Activated naive CD4-positive, alpha-beta T cell (primary cell): ENCODE data around the gene ARID1B.

Experiments used
- DNase-seq, 4 experiments: peaks; one replicate each; lab custom pipeline; 2025; lab: John Stamatoyannopoulos, UW

The ARID1B gene

GRCh38 chr6:157185986-157186385 is 408.8 kb downstream of the ARID1B start:
- no peak for DNase-seq

- no peak for DNase-seq
Observed at GRCh38 chr6:157186785-157187181, 409.6 kb downstream of the ARID1B start.

DNA sequence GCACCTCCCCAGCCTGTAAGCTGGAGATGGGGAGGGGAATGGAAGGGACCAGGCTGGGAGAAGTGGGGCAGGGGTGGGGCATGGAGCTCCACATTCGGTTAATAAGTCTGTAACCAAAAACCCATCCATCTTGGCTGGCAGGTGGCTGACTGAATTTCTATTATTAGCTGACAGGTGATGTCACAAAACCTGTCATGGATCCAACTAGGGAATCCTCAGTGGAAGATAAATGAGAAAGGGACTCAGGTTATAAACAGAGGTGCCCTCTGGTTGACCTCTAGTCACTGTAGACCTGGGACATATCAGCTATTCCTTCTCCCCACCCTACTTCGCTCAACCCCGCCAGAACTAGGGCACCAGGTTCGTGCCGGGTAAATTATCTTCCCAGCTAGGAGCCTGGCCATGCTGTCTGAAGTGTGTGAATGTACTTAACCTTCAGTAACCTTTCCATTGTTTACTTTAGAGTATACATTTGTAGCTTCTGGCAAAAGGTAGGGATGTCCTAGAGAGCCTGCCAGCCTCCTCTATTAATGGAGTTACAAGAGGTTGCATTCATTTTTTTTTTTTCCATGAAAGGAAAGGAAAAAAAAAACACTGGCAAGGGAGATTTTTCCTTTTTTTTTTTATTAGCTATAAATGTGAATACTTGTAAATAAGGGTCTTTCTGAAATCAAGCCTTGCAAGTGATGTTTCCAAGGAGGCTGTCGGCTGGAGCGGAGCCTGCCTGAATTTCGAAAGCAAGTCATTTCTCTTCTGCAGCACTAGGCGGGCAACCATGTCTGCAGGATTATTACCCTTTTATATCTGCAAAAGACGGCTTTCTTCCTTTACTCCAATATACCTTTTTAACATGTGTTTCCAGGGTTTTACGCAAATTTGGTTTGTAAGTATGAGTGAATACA is 410.3 kb downstream of the ARID1B start:
- DNase-seq, result no peak

DNA sequence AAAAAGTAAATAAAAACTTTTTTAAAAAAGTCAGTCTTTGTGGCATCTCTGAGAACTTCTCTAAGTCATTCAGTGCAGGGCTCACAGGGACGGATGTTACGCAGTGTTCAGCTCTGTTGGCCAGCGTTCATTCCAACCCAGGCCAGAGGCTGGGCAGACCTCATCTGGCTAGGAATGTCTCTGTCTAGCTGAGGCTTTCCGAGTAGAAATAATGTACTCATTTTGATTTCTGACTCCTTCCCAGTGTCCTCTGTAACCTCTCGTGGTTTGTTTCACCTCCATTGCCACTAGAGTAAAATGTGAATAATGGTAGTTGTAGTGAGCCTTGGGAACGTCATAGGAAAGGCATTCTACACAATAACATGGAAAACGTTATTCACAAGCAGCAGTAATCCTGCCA is 411.0 kb downstream of the ARID1B start:
- no peak for DNase-seq

DNA sequence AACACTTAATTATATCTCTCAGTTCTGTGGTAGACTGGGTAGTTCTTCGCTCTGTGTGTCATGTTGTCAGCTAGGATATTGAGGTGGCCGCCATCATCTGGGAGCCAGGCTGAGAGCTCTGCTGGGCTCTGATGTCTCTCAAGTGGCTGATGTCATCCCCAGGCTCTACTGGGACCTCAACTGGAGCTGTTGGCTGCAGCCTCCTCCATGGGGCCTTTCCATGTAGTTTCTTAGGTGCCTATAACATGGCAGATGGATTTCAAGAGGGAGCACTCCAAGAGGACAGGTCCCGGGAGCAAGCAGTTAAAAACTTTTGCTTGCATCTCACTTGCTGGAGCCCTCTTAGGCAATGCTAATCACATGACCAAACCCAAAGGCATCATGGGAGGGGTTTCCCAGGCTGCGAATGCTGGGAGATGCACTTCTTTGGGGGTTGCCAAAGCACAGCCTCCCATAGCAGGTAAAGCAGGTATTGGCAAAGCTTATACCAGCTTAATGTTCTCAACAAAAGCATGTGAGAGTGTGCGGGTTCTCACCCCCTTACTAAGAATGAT is 416.3 kb downstream of the ARID1B start:
- no peak for DNase-seq

- no peak for DNase-seq
Observed at GRCh38 chr6:157194110-157194509, 416.9 kb downstream of the ARID1B start.

GRCh38 chr6:157194643-157195042 is 417.5 kb downstream of the ARID1B start:
- DNase-seq, result no peak

DNA sequence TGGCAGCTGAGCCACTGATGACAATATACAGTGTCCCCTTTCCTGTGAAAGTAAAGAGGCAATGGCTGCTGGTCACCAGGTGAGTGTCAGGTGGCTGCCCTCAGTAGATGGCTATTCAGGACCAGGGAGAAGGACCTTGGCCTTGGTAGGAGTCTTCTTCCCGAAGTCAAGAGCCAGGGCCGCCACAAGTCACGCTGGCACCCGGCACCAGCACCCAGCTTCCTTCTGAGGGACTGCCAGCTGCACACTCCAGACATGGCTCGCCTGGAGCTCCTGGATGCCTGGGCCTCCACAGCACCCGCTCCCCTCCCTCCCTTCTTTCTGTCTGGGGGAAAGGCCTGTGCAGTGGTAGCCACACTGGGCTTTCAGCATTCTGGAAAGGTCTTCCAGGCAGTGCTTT is 419.2 kb downstream of the ARID1B start:
- DNase-seq, result no peak

DNA sequence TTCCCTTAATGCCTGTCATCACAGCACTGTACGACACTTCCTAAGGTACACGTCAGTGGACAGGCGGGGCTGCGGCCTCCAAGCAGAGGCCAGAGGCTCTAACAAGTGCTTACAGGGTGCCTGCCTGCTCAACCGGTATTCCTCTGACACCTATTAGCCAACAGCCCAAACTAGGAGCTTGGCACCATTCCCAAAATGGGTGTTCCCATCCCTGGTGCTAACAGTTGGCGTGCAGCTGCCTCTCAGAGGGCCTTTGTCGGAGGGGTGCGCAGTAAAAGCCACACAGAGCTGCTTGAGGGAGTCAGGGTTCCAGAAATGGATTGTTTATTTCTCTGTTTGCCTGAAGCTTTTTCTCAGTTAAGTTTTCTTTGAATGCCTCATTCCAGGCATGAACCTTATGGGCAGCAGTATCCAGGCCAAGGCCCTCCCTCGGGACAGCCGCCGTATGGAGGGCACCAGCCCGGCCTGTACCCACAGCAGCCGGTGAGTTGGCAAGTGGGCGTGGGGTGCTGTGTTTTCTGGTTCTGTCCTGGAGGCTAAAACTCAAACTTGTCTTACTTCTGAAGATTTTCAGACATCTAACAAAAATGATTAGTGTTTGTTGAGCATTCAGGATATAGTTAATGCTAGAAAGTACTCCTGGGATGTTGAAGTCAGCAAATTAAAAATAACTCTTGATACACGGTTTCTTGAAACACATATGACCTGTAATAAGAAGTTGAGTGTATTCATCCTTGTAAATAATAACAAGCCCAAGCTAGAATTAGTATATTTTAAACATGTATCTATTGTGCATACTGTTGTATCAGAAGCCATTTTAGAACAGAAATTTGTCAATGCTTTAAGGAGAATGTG is 421.5 kb downstream of the ARID1B start:
- no peak for DNase-seq

- DNase-seq, result no peak
Observed at GRCh38 chr6:157200117-157200516, 422.9 kb downstream of the ARID1B start.

DNA sequence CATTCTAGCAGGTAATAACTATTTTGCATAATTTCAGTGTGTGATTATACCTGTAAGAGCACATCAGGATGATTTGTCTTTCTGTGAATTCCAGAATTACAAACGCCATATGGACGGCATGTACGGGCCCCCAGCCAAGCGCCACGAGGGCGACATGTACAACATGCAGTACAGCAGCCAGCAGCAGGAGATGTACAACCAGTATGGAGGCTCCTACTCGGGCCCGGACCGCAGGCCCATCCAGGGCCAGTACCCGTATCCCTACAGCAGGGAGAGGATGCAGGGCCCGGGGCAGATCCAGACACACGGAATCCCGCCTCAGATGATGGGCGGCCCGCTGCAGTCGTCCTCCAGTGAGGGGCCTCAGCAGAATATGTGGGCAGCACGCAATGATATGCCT is 423.4 kb downstream of the ARID1B start:
- DNase-seq, result no peak

- no peak for DNase-seq
Observed at GRCh38 chr6:157201083-157201482, 423.9 kb downstream of the ARID1B start.

GRCh38 chr6:157203312-157203744 is 426.1 kb downstream of the ARID1B start:
- no peak for DNase-seq

DNA sequence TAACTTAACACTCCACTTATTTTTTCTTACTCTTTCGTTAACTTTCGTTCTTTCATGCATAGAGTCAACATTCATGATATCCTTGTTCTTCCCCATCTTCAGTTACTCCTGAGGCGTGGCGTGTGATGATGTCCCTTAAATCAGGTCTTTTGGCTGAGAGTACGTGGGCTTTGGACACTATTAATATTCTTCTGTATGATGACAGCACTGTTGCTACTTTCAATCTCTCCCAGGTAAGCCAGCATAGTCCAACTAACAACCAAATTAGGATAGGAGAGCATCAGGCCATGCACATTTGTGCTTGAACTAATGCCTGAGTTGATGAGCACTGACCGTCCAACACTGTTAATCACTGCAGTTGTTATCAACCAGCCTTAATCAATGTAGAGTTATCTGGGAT is 426.6 kb downstream of the ARID1B start:
- DNase-seq, result no peak

DNA sequence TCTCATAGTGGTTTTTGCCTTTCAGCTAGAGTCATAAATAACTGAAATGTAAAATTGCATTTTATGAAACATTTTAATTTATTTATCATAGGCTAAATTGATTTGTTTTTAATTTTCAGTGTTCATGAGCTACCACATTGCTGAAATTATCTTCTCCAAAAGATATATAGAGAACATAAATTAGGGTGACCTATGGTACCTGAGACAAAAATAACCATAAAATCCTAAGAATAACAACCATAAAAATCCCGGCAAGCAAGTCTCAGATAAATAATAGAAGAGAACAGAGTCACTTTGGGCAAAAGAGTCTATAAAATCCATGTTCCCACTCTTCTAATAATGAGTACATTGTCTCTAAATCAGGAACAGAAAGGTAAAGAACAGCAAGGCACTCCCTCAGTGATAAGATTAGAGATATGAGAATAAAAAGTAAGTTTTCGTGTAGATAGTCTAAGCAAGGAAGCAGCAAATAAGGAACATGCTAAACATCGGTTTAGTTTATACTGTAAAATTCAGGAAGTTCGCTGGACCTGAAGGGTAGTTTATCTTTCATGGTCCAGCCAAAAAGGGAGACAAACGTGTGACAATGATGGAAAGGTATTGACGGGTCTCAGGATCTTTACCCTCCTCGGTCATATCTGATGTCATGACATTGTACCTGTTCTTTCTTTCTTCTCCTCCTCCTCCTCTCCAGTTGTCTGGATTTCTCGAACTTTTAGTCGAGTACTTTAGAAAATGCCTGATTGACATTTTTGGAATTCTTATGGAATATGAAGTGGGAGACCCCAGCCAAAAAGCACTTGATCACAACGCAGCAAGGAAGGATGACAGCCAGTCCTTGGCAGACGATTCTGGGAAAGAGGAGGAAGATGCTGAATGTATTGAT is 428.5 kb downstream of the ARID1B start:
- no peak for DNase-seq

DNA sequence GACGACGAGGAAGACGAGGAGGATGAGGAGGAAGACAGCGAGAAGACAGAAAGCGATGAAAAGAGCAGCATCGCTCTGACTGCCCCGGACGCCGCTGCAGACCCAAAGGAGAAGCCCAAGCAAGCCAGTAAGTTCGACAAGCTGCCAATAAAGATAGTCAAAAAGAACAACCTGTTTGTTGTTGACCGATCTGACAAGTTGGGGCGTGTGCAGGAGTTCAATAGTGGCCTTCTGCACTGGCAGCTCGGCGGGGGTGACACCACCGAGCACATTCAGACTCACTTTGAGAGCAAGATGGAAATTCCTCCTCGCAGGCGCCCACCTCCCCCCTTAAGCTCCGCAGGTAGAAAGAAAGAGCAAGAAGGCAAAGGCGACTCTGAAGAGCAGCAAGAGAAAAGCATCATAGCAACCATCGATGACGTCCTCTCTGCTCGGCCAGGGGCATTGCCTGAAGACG is 429.2 kb downstream of the ARID1B start:
- no peak for DNase-seq

- no peak for DNase-seq
Observed at GRCh38 chr6:157207521-157208076, 430.4 kb downstream of the ARID1B start.

DNA sequence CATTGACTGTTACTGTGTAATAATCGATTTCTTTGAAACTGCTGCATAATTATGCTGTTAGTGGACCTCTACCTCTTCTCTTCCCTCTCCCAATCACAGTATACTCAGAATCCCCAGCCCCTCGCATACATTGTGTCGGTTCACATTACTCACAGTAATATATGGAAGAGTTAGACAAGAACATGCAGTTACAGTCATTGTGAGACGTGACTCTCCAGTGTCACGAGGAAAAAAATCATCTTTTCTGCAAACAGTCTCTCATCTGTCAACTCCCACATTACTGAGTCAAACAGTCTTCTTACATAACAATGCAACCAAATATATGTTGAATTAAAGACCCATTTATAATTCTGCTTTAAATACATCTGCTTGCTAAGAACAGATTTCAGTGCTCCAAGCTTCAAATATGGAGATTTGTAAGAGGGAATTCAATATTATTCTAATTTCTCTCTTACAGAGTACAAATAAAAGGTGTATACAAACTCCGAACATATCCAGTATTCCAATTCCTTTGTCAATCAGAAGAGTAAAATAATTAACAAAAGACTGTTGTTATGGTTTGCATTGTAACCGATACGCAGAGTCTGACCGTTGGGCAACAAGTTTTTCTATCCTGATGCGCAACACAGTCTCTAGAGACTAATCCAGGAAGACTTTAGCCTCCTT is 432.8 kb downstream of the ARID1B start:
- DNase-seq, result no peak

DNA sequence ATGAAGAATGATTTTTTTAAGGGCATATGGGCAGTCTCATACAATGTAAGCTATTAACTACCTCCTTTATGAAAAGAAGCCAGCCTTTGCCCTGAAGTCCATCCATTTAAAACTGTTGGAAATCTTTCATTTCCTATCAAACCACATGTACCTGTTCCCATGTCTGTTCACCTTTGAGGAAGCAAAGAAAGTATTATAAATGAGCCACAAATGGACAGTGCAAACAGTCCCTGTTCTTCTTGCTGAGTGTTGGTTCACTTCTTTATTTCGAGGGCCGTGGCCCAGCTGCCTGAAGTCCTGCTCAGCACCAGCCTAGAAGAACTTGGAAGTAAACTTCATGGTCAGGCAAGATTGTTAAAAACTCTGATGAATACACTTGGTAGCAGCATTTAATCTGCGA is 433.8 kb downstream of the ARID1B start:
- no peak for DNase-seq

DNA sequence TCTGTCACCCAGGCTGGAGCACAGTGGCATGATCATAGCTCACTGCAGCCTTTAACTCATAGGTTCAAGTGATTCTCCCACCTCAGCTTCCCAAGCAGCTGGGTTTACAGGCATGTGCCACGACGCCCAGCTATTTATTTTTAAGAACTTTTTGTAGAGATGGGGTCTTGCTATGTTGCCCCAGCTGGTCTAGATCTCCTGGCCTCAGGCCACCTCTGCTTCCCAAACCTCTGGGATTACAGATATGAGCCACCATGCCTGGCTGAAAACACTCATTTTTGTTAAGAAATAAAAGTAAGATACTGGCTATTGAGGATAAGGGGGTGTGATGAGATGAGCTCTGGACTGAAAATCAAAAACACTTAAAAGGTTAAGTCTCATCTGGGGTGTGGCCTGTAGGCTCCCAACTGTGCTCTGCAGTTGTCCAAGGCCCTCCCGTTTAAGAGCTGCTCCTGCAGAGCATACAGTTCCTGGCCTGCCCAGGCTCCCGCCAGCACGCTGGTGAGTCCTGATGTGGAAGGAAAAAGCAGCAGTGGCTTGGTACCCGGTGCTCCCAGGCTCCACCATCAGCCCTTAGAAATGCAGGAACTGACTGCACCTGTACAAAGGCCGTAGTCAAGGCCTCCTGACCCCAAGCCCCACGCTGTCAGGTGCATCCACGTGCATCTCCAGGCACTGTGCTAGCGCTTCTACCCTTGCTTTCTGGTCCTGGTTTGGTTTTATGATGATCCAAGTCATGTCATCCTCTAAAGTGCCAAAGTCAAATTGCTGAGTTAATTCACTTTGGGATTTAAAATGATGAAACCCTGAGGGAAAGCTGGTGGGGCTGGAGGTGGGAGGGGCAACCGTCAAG is 434.7 kb downstream of the ARID1B start:
- no peak for DNase-seq
